Stimulated activated naive CD8-positive, alpha-beta T cell treated with anti-CD3 and anti-CD28 coated beads, Interleukin-15, Interleukin-2, amounts not matched to agents 100 ng/mL and 50 ng/mL, for 24 hours (primary cell): Measurements from ENCODE around the gene HOOK2.
"Not testable (repeated sequence)": the region's sequence is repeated elsewhere in the genome, so short reads cannot be mapped to it uniquely, and the experiment has no call there.

Experiments
- H3K27ac Mint-ChIP-seq: one replicate; pipeline ENCODE4 v1.8.0; 2021; ENCODE audit warnings: mild to moderate bottlenecking, mixed read lengths
- H3K27me3 Mint-ChIP-seq: one replicate; pipeline ENCODE4 v1.8.0; 2021; ENCODE audit warnings: mixed read lengths
- H3K36me3 Mint-ChIP-seq: one replicate; pipeline ENCODE4 v1.8.0; 2021; ENCODE audit warnings: low read depth, mixed read lengths
- H3K4me1 Mint-ChIP-seq: one replicate; pipeline ENCODE4 v1.8.0; 2021; ENCODE audit warnings: low read depth, mixed read lengths
- H3K4me3 Mint-ChIP-seq: one replicate; pipeline ENCODE4 v1.8.0; 2021; ENCODE audit warnings: mild to moderate bottlenecking, mixed read lengths
- H3K9me3 Mint-ChIP-seq: one replicate; pipeline ENCODE4 v1.8.0; 2021; ENCODE audit warnings: mixed read lengths

Gene HOOK2

DNA sequence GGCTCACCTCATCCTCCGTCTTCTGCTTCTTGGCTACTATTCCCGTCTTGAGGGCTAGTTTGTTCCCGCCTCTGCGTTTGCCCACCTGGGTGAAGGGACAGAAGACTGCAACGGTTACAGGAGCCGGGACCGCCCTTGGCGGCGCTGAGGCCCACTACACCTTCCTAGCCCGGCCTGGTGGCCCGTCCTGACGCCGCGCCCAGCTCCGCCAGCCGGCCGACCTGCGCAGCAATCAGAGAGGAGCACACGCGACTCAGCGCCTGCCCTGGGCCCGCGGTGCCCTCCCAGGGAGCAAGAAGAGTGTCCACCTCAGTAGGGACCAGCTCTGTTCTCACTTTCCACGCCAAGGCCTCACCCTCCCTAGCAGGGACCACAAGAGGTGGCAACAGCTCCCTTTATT lies 44.0 kb downstream of the HOOK2 start:
- Mint-ChIP-seq H3K4me1 (peaks cover 37% of the 10 kb centered on the region), H3K27ac (no peak overlapping the region), H3K36me3 (peaks cover 46% of the 10 kb centered on the region), H3K9me3 (no peaks in the 10 kb centered on the region), H3K27me3 (no peaks in the 10 kb centered on the region), H3K4me3 (no peak overlapping the region)

DNA sequence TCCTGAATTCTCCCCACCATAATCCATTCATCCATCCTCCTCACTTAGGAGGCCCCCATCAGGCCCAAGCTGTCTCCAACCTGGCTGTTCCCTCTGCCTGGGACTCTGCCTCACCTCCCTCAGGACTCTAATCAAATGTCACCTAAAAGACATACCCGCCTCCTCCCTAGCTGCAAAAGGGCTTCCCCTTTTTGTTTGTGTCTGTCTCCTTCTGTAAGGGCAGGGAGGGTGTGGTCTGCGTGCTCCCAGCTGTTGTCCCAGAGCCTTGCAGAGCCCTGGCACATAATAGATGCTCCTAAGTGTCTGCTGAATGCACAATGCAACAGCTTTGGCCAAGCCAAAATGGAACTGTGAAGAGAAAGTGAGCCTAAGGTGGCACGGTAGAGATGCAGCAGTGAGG lies 45.3 kb downstream of the HOOK2 start:
- H3K4me1 Mint-ChIP-seq: peaks cover 35% of the 10 kb centered on the region
- H3K27me3 Mint-ChIP-seq: no peaks in the 10 kb centered on the region
- H3K4me3 Mint-ChIP-seq: no peak overlapping the region
- no peaks in the 10 kb centered on the region for H3K9me3 Mint-ChIP-seq
- H3K36me3 Mint-ChIP-seq: peaks cover 47% of the 10 kb centered on the region
- peak overlapping the region; percentile 69 for H3K27ac Mint-ChIP-seq

DNA sequence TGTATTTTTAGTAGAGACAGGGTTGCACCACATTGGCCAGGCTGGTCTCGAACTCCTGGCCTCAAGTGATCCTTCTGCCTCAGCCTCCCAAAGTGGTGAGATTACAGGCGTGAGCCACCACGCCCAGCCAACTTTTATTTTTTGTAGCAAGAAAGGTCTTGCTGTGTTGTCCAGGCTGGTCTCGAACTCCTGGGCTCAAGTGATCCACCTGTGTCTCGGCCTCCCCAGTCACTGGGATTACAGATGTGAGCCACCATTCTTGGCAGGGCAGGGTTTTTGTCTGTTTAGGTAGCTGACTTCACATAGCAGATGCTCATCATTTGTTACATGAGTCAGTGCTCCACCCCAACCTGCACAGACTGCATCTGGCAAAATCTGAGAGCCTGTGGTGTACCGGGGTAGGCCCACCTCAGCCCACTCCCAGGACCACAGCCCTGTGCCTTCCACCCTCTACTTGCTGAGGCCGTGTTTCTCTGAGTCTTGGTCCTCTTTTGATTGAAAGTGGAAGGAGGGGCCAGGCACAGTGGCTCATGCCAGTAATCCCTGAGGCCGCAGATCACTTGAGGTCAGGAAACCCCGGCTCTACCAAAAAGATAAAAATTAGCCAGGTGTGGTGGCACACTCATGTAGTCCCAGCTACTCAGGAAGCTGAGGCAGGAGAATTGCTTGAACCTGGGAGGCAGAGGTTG lies 47.5 kb downstream of the HOOK2 start:
- Mint-ChIP-seq H3K27ac (no peak overlapping the region), H3K9me3 (no peaks in the 10 kb centered on the region), H3K4me3 (no peak overlapping the region), H3K4me1 (peaks cover 33% of the 10 kb centered on the region), H3K36me3 (peaks cover 50% of the 10 kb centered on the region), H3K27me3 (no peaks in the 10 kb centered on the region)

DNA sequence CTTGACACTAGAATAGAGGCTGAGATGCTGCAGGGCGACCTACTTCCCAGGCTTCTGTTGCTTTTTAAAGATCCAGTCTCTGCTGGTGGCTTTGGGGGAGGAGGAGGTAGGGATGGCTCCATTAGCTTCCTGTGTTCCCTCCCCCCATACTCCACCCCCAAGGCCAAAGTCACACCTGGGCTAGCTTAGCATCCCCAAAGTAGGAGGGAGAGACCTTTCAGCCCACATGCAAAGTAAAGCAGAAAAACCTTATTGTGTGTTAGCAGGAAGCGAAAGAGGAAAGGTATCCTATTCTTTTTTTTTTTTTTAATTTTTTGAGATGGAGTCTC lies 48.4 kb downstream of the HOOK2 start:
- peaks cover 49% of the 10 kb centered on the region for H3K36me3 Mint-ChIP-seq
- peaks cover 30% of the 10 kb centered on the region for H3K4me1 Mint-ChIP-seq
- no peaks in the 10 kb centered on the region for H3K9me3 Mint-ChIP-seq
- no peak overlapping the region for H3K4me3 Mint-ChIP-seq
- no peaks in the 10 kb centered on the region for H3K27me3 Mint-ChIP-seq
- no peak overlapping the region for H3K27ac Mint-ChIP-seq

DNA sequence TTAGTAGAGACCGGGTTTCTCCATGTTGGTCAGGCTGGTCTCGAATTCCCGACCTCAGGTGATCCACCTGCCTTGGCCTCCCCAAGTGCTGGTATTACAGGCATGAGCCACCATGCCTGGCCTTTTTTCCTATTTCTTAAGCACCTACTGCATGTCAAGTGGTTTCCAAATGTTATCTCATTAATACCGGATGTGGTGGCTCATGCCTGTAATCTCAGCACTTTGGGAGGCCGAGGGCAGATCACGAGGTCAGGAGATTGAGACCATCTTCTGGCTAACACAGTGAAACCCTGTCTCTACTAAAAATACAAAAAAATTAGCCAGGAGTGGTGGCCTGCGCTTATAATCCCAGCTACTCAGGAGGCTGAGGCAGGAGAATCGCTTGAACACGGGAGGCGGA lies 49.7 kb downstream of the HOOK2 start:
- H3K27ac Mint-ChIP-seq, H3K9me3 Mint-ChIP-seq, H3K27me3 Mint-ChIP-seq, H3K4me3 Mint-ChIP-seq: not testable (repeated sequence)
- Mint-ChIP-seq H3K4me1 (peaks cover 35% of the 10 kb centered on the region), H3K36me3 (peaks cover 55% of the 10 kb centered on the region)

DNA sequence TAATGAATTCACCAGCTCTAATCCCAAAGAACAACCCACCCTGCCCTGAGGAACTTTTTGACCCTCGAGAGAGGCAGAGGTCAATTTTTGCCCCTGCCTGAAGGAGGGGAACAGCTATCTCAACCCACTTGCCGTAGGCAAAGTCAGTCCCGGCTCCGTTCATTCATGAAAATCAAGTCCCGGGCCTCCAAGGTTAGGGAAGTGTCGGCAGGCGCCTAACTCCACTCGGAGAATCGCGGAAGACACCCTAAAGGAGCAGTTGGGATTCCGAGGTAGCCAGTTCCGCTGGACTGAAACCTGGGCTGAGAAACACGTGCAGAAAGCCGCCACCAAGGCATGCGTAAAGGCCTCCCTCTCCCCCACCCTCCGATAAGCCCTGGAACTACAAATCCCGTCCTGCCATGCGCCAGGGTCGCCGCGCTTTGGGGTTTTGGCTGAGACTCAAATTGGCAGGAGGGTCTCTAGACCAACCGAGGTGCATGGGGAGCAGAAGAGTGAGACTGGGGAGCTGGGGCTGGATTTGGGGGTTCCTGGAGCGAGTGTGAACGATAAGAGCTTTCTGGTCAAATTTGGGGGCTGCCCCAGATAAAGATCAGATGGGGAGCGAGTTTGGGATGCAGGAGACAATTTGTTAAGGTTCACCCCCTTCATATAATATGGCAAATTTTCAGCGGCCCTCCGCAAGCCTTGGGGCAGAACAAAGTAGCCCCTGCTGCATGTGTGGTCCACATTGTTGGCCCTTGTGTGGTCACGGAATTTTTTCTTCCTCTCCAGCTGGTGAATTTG lies 51.5 kb downstream of the HOOK2 start, which contains the start of gene TNPO2:
TNPO2 (minus strand) TSS at position 292 of the 786 bp plus-strand sequence. CDS start 2,955 bp downstream, outside the sequence.
- Mint-ChIP-seq H3K36me3 (peaks cover 56% of the 10 kb centered on the region), H3K4me3 (peak within 1 kb of the TSS; percentile 97), H3K9me3 (no peaks in the 10 kb centered on the region), H3K27ac (peak within 1 kb of the TSS; percentile 94), H3K4me1 (peaks cover 38% of the 10 kb centered on the region), H3K27me3 (no peaks in the 10 kb centered on the region)

DNA sequence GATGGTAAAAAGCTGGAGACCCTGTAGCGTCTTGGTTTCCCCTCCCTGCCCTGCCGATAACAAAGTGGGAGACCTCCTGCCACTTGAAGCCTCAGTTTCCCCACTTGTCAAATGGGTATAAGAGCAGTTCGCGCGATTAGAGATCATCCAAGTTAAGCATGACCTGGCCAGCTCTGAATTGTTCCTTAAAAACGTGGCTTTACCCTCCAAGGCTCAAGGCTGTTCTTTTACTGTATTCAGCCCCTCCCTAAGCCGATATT lies 52.0 kb downstream of the HOOK2 start:
- peak overlapping the region; percentile 97 for H3K4me3 Mint-ChIP-seq
- peak overlapping the region; percentile 94 for H3K27ac Mint-ChIP-seq
- peaks cover 43% of the 10 kb centered on the region for H3K4me1 Mint-ChIP-seq
- H3K36me3 Mint-ChIP-seq: peaks cover 57% of the 10 kb centered on the region
- H3K27me3 Mint-ChIP-seq: no peaks in the 10 kb centered on the region
- no peaks in the 10 kb centered on the region for H3K9me3 Mint-ChIP-seq

DNA sequence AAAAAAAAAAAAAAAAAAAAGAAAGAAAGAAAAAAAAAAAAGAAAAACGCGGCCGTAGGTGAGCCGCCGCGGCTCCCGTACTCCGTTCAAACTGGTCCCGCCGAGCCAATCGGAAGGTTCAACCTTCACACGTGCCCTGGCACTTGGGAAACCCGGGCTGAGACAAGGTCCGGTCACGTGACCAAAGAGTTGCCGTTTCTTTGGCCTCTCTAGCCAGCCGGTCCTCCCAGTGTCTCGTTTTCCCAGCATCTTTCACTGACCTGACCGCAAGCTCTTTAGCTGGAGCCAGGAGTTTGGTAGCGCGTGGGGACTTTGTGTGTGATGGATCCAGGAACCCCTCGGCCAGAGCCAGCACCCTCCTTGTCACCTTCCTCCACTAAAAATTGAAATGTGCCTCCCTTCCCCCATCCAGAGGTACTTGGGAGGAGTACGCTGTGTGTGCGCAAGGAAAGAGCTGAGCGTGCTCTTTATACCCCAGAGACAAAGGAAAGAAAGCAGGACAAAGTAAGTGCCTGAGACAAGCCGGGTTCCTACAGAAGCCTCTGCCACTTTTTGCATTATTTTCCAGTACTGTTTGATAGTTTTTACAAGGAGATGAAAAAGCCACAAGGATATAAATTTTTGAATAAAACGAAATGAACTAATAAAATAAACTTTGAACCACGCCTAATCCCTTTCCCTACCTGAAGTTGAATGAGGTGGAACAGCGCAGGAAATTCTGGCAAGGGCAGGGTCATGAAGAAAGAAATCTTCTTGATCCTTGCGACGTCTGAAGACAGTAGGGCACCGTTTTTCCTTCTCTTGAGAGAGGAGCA lies 52.6 kb downstream of the HOOK2 start:
- Mint-ChIP-seq H3K27ac (peak overlapping the region; percentile 94), H3K36me3 (peaks cover 55% of the 10 kb centered on the region), H3K4me3 (peak overlapping the region; percentile 97), H3K27me3 (no peaks in the 10 kb centered on the region), H3K9me3 (no peaks in the 10 kb centered on the region), H3K4me1 (peaks cover 44% of the 10 kb centered on the region)

DNA sequence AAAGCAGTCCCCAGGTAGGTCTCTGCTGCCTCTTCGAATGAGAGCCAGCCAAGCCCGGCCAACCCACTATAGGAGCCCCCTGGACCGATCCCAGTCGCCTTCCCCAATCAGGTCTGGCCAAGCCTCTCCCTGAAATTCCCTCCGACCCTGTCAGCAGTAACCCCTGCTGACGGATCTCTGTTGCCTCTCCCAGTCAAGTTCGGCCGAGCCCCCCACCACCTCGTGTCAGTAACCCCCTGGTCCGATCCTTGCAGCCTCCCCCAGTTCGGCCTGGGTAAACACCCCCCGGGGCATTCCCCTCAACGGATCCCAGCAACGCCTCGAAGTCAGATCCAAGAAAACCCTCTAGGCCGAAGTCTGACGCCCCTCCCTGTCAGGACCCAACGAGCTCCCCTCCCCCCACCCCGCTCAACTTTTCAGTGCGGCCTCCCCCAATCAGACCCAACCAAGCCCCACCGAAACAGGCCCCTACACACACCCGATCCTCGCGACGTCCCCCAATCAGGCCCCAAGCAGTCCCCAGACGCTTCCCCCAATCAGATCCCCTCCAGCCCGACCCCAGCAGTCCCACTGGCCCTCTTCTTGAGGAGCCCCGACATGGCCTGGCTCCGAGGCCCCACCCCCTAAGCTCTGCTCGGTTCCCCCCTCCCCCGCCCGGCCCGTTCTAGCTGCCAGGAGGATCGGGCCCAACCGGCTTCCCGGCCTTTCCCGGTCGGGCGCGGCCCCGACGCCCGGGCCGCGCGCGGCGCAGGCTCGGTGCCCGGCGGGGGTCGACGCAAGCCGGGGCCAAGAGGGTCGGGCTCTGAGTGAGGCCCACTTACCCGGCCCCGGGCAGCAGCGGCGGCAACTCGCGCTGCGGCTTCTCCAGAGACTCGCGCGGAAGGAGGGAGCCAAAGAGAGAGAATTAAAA lies 53.4 kb downstream of the HOOK2 start:
- Mint-ChIP-seq H3K4me1 (peaks cover 44% of the 10 kb centered on the region), H3K27ac (peak overlapping the region; percentile 94), H3K36me3 (peaks cover 53% of the 10 kb centered on the region), H3K9me3 (no peaks in the 10 kb centered on the region), H3K4me3 (peak overlapping the region; percentile 97), H3K27me3 (no peaks in the 10 kb centered on the region)

DNA sequence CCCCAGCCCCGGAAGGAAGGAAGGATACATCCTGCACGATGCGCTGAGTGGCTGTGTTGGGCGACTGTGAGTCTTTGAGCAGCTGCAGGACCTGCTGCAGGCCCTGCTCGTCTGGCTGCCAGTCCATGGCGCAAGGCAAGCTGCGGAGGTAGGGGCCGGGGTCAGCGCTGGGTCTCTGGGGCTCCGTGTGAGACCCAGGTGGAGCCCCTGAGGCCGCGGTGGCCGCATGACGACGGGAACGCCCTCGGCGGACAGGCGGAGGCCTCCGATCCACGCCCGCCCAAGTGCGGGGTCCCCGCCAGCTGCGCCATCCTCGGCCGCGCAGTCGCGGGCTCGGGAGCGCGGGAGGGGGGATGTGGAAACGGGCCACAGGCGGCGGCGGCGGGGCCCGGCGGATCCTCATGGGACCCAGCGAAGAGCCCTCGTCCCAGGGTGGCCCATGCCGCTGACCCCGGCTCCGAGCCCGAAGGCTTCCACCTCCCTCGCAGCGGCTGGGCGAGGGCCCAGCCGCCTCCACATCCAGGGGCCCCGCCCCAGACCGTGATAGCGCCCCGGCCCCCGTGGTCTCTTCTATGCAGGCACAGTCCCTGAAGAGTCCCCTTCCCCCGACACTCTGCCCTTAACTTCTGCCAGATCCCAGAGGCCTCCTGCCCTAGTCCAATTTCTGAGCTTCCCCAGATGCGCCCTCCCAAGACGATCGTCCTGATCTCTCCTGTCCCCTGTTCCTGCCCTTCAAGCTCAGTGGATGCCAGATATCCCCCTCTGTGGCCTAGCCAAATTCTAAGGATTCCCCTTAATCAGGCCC lies 54.3 kb downstream of the HOOK2 start:
- Mint-ChIP-seq H3K27ac (peak overlapping the region; percentile 87), H3K36me3 (peaks cover 56% of the 10 kb centered on the region), H3K4me3 (peak overlapping the region; percentile 92), H3K27me3 (no peaks in the 10 kb centered on the region), H3K4me1 (peaks cover 41% of the 10 kb centered on the region), H3K9me3 (no peaks in the 10 kb centered on the region)

DNA sequence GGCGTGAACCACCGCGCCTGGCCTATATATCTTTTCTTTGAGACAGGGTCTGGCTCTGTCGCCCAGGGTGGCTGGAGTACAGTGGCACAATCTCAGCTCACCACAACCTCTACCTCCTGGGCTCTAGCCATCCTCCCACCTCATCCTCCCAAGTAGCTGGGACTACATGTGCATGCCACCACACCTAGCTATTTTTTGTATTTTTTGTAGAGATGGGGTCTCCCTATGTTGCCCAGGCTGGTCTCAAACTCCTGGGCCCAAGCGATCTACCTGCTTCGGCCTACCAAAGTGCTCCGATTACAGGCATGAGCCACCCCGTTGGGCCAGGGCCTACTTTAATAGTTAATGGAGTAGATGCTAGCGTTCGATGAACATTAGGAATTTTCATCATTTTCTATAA lies 55.1 kb downstream of the HOOK2 start:
- Mint-ChIP-seq H3K4me3 (peak overlapping the region; percentile 87), H3K4me1 (peaks cover 41% of the 10 kb centered on the region)

DNA sequence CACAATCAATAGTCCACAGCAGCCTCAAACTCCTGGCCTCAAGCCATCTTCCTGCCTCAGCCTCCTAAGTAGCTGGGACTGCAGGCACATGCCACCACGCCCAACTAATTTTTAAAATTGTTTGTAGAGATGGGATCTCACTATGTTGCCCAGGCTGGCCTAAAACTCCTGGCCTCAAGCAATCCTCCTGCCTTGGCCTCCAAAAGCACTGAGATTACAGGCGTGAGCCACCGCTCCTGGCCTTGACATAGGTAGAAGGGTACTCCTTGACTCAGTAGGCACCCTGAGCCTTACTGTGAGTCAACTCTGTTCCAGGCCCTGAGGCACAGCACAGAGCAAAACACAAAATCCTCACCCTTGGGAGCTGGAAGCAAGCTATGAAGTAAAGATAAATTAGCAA lies 59.4 kb downstream of the HOOK2 start:
- H3K4me3 Mint-ChIP-seq: no peak overlapping the region
- H3K36me3 Mint-ChIP-seq: peaks cover 59% of the 10 kb centered on the region
- H3K4me1 Mint-ChIP-seq: peaks cover 21% of the 10 kb centered on the region
- no peaks in the 10 kb centered on the region for H3K27me3 Mint-ChIP-seq
- no peak overlapping the region for H3K27ac Mint-ChIP-seq
- H3K9me3 Mint-ChIP-seq: no peaks in the 10 kb centered on the region

More for the DNA sequence above, 55.1 kb downstream of the HOOK2 start:
- peak overlapping the region; percentile 81 for H3K27ac Mint-ChIP-seq
- no peaks in the 10 kb centered on the region for H3K27me3 Mint-ChIP-seq
- no peaks in the 10 kb centered on the region for H3K9me3 Mint-ChIP-seq
- peaks cover 58% of the 10 kb centered on the region for H3K36me3 Mint-ChIP-seq

DNA sequence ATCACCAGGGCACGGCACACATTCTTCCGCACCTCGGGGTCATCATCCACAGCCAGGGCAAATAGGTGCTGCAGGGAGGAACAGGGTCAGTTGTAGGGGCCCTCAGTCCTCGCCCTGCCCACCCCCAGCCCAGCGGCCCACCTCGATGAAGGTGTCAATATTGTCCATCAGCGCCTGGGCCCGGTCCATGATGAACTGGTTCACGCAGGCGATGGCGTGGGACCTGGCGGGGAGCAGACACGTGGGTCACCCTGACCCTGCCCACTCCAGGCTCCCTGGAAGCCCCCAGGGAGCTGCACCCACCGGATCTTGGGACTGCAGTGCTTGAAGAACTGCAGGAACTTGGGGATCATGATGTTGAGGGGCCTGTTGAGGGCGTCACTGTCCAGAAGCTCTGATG lies 60.2 kb downstream of the HOOK2 start:
- Mint-ChIP-seq H3K4me3 (no peak overlapping the region), H3K27me3 (no peaks in the 10 kb centered on the region), H3K36me3 (peaks cover 62% of the 10 kb centered on the region), H3K9me3 (no peaks in the 10 kb centered on the region), H3K27ac (no peak overlapping the region), H3K4me1 (peaks cover 14% of the 10 kb centered on the region)

DNA sequence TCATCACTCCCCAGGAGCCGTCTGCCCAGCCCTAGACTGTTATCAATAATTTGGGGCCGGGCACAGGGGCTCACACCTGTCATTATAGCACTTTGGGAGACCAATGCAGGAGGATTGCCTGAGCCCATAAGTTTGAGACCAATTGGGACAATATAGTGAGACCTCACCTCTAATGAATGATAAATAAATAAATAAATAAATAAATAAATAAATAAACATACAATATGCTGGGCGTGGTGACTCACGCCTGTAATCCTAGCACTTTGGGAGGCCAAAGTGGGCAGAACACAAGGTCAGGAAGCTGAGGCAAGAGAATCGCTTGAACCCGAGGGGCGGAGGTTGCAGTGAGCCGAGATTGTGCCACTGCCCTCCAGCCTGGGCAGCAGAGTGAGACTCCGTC lies 62.0 kb downstream of the HOOK2 start:
- H3K36me3 Mint-ChIP-seq: peaks cover 50% of the 10 kb centered on the region
- H3K9me3 Mint-ChIP-seq, H3K27me3 Mint-ChIP-seq, H3K4me3 Mint-ChIP-seq, H3K27ac Mint-ChIP-seq, H3K4me1 Mint-ChIP-seq: not testable (repeated sequence)
